HL-60 (cell line): Measurements from ENCODE around the gene RSPH9.
A peak's percentile ranks its signal among the peaks of the same experiment; 100 is the strongest.

ENCODE experiments used
- CTCF ChIP-seq: IDR thresholded peaks from one replicate; pipeline ENCODE4 v1.5.1; 2011; ENCODE audit warnings: low read length, control low read depth, inconsistent platforms; ENCODE audit not compliant: insufficient read depth
- GABPA ChIP-seq: IDR thresholded peaks from 2 replicates; pipeline ENCODE4 v1.6.1; 2012; ENCODE audit warnings: low read depth
- POLR2AphosphoS5 ChIP-seq: IDR thresholded peaks from 2 replicates; pipeline ENCODE4 v1.6.1; 2012; ENCODE audit warnings: low read depth
- SPI1 ChIP-seq: IDR thresholded peaks from 2 replicates; pipeline ENCODE4 v1.6.1; 2012; ENCODE audit warnings: low read depth, mild to moderate bottlenecking, borderline replicate concordance
- TF ChIP-seq, protein P1 (sequence below): IDR thresholded peaks from 2 replicates; pipeline ENCODE4 v1.6.1; 2012; ENCODE audit warnings: low read depth; ENCODE audit not compliant: insufficient replicate concordance

DNA sequence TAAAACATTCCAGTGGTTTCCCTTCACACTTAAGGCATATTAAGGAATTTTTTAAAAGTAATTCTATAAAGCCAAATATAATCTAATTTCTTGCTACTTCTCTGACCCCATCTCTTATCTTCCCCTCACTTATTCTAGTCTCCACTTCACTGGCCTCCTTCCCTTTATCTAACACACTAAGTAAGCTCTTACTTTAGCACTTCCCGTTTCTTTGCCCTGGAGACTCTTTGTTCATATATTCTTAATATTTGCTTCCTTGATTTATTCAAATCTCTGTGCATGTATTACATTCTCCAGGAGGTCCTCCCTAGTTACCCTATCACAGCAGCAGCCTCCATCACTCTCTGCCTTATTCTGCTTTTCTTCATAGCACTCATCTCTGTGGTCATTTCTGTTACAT lies 36.0 kb upstream of the RSPH9 start:
- TF ChIP-seq, protein P1, sequence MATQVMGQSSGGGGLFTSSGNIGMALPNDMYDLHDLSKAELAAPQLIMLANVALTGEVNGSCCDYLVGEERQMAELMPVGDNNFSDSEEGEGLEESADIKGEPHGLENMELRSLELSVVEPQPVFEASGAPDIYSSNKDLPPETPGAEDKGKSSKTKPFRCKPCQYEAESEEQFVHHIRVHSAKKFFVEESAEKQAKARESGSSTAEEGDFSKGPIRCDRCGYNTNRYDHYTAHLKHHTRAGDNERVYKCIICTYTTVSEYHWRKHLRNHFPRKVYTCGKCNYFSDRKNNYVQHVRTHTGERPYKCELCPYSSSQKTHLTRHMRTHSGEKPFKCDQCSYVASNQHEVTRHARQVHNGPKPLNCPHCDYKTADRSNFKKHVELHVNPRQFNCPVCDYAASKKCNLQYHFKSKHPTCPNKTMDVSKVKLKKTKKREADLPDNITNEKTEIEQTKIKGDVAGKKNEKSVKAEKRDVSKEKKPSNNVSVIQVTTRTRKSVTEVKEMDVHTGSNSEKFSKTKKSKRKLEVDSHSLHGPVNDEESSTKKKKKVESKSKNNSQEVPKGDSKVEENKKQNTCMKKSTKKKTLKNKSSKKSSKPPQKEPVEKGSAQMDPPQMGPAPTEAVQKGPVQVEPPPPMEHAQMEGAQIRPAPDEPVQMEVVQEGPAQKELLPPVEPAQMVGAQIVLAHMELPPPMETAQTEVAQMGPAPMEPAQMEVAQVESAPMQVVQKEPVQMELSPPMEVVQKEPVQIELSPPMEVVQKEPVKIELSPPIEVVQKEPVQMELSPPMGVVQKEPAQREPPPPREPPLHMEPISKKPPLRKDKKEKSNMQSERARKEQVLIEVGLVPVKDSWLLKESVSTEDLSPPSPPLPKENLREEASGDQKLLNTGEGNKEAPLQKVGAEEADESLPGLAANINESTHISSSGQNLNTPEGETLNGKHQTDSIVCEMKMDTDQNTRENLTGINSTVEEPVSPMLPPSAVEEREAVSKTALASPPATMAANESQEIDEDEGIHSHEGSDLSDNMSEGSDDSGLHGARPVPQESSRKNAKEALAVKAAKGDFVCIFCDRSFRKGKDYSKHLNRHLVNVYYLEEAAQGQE: no peak
- no peak for TF ChIP-seq CTCF
- no peak for TF ChIP-seq POLR2AphosphoS5
- TF ChIP-seq GABPA: no peak
- TF ChIP-seq SPI1: peak; percentile 98
